VCaP (cell line): ENCODE measurements around the gene FCHSD1.

Source experiments
- H3K27ac ChIP-seq: fragments of 450-650 bp; 2 replicates; pipeline ENCODE4 v1.5.1; 2017
- TF ChIP-seq, protein P1 (sequence below): fragments of 450-650 bp; conservative IDR thresholded peaks from 2 replicates; pipeline ENCODE4 v1.5.1; 2017; ENCODE audit warnings: mild to moderate bottlenecking, moderate library complexity

FCHSD1 gene

DNA sequence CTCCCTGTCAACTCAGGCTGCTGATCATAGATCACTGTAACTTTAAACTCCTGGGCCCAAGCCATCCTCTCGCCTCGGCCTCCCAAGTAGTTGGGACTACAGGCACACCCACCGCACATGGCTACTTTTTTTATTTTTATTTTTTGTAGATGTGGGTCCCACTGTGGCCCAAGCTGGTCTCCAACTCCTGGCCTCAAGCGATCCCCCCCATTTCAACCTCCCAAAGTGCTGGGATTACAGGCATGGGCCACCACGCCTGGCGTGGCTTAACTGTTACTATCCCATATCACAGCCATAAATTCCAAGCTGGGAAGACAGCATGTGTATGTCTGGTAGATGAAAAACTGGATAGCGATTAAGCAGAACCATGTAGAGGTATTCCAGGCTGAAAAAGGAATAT, 15.6 kb downstream of the FCHSD1 start:
- TF ChIP-seq, protein P1, sequence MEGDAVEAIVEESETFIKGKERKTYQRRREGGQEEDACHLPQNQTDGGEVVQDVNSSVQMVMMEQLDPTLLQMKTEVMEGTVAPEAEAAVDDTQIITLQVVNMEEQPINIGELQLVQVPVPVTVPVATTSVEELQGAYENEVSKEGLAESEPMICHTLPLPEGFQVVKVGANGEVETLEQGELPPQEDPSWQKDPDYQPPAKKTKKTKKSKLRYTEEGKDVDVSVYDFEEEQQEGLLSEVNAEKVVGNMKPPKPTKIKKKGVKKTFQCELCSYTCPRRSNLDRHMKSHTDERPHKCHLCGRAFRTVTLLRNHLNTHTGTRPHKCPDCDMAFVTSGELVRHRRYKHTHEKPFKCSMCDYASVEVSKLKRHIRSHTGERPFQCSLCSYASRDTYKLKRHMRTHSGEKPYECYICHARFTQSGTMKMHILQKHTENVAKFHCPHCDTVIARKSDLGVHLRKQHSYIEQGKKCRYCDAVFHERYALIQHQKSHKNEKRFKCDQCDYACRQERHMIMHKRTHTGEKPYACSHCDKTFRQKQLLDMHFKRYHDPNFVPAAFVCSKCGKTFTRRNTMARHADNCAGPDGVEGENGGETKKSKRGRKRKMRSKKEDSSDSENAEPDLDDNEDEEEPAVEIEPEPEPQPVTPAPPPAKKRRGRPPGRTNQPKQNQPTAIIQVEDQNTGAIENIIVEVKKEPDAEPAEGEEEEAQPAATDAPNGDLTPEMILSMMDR = no peak
- peak overlapping the region; percentile 93 for H3K27ac ChIP-seq

DNA sequence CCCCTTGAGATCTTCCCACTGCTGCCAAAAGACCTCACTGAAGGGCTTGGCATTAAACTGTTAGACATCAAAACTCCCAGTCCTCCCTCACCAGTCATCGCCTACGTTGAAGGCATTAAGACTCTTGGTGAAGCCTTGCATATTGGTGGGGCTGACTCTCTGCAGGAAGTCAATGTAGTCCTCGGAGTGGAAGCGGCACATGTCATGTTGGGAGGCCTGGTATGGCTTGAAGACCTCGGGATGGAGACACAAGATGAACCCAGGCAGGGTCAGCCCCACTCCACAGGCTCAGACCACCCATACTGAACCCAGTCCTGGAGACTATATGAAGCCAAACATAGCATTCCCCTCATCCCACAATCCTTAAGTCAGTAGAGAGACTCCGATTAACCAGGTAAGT, 16.5 kb downstream of the FCHSD1 start:
- TF ChIP-seq, protein P1 = no peak
- no peak overlapping the region for H3K27ac ChIP-seq

DNA sequence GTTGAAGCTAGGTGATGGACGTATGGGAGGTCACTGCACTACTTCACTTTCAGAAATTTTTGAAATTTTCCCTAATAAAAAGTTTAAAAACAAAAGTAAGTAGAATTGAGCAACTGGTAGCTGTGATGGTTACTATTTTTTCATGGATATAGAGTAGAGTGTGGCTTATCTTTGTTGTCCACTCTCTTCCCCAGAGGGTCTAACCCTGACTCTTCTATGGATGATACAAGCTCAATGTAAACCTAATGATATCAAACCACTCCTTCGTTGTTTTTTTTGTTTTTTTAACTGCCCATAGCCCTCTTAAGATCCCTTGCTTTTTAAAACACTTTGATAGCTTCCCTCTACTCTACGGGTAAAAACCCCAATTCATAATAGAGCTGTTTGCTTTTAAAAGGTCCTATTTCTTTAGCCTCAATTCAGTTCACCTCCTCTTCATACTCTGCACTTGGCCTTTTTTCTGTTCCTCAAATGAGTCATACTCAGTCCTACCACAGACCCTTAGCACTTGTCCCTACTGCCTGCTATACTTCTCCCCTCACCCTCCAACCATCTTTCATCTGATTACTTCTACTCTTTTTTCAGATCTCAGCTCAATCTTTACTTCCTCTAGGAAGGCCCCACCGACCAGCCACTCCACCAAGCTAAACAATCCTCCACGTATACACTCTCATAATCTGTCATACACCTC, 17.2 kb downstream of the FCHSD1 start:
- TF ChIP-seq, protein P1 = no peak

DNA sequence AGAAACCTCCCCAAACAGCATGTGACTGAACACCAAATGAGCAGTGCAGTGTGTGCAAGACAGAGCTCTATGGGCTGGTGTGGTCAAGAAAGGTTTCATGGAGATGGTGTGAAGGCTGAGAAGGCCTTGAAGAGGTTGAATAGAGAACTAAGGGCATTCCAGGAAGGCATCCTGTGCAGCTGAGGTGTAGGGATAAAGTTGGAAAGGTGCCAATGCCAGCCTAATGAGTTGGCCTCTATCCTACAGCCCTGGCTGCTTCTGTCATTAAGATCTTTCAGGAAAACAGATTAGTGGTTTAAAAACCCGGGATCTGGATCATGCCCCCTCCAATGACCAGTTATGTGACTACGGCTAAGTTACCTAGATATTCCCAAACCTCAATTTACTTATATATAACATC, 18.6 kb downstream of the FCHSD1 start:
- TF ChIP-seq, protein P1 = no peak

More for the DNA sequence above, 17.2 kb downstream of the FCHSD1 start:
- H3K27ac ChIP-seq = no peak overlapping the region

DNA sequence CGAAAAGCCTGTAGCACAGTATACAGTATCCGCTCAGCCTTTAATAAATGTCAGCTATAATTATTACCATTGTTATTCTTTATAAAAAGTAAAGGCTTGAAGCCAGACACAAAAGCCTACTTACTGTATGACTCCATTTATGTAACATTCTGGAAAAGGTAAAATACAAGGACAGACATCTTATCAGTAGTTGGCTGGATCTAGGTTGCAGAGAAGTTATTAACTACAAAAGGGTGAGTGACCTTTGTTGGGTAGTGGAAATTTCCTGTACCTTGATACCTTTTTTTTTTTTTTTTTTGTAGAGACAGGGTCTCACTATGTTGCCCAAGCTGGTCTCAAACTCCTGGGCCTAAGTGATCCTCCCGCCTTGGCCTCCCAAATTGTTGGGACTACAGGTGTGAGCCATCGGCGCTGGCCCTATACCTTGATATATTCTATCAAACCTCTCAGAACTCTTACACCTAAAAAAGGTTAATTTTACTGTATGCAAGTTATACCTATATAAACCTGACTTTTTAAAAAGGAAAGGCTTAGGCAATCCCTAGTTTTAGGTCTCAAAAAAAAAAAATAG, 20.6 kb downstream of the FCHSD1 start:
- TF ChIP-seq, protein P1 = no peak
- H3K27ac ChIP-seq = no peak overlapping the region

More for the DNA sequence above, 18.6 kb downstream of the FCHSD1 start:
- no peak overlapping the region for H3K27ac ChIP-seq

DNA sequence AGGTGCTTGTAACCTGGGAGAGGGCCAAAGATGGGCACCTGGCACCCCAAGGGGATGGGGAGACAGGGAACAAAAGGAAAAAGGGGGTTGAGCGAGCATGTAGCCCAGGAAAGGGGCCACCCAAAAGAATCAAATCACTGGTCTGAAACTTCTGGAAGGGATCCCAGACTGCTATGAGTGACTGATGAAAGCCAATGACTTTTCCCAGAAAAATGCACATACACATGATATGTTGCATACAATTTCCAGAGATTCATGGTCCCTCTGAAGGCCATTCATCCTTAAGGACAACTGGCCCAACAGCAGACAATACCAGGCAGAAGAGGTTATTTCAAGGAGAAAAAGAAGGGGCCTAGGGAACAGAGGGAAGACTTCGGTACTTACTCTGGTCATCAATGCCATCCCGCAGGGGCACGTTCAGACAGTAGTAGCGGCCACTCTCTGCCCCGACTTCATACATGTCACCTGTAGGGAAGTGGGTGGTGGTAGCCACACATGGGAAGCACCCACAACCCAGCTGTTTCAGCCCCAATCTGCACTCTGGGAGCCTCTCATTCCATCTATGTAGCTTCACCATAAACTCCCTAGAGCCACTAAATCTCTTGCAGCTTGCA, 22.9 kb downstream of the FCHSD1 start:
- no peak overlapping the region for H3K27ac ChIP-seq
- TF ChIP-seq, protein P1 = no peak

DNA sequence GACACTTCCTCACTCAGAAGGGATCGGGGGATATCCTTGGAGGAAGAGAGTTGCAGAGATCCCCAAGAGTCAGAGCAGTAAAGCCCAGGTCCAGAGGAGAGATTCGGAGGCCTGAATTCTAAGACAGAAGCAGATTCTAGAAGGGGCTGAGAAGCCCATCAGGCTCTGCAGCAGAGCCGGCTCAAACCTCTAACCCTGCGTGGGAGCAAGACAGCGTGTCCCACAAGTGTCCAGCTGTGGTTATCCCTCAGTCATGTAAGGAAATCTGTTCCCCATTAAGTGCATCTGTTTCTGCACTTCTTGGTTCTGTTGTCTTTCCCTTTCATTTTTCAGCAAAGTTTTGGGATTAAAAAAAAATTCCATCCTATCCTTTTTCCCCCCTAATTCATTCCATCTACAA, 27.6 kb downstream of the FCHSD1 start:
- no peak overlapping the region for H3K27ac ChIP-seq
- TF ChIP-seq, protein P1 = no peak
